HEK293T (cell line): ENCODE results near the gene SLIT2.

Experiments
- BHLHE40 ChIP-seq: fragments of 450-650 bp; IDR thresholded peaks from 2 replicates; pipeline ENCODE4 v1.6.1; 2016; ENCODE audit warnings: mild to moderate bottlenecking, moderate library complexity, borderline replicate concordance
- CTBP1 ChIP-seq: fragments of 450-650 bp; IDR thresholded peaks from 2 replicates; pipeline ENCODE4 v1.6.1; 2016; ENCODE audit warnings: borderline replicate concordance
- ELF4 ChIP-seq: fragments of 450-650 bp; IDR thresholded peaks from 2 replicates; pipeline ENCODE4 v1.6.1; 2017; ENCODE audit warnings: antibody characterized with exemption
- FOXK2 ChIP-seq: fragments of 450-650 bp; IDR thresholded peaks from 2 replicates; pipeline ENCODE4 v1.6.1; 2016; ENCODE audit warnings: mild to moderate bottlenecking
- FOXM1 ChIP-seq: fragments of 450-650 bp; IDR thresholded peaks from 2 replicates; pipeline ENCODE4 v1.6.1; 2017; ENCODE audit warnings: mild to moderate bottlenecking, borderline replicate concordance
- PKNOX1 ChIP-seq: fragments of 450-650 bp; IDR thresholded peaks from 2 replicates; pipeline ENCODE4 v1.6.1; 2016
- SP1 ChIP-seq: fragments of 450-650 bp; IDR thresholded peaks from 2 replicates; pipeline ENCODE4 v1.6.1; 2017
- TARDBP ChIP-seq: fragments of 450-650 bp; IDR thresholded peaks from 2 replicates; pipeline ENCODE4 v1.6.1; 2016
- ZNF384 ChIP-seq: fragments of 450-650 bp; IDR thresholded peaks from 2 replicates; pipeline ENCODE4 v1.6.1; 2016

- TF ChIP-seq ELF4 (no peak), FOXM1 (no peak), SP1 (no peak), PKNOX1 (no peak), CTBP1 (no peak), ZNF384 (no peak), FOXK2 (no peak), BHLHE40 (no peak), TARDBP (no peak)
Observed at GRCh38 chr4:20292739-20293138, 41.0 kb downstream of the SLIT2 start.
